Measurements from ENCODE around the gene ERVFRD-1. TPM values are rescaled to one million over a fixed set of nuclear protein-coding genes. Genes with fewer than 3 reads are reported as not detected.

The ERVFRD-1 gene
- total RNA-seq, 2 donors from 2014 or later = not detected

GRCh38 chr6:11142296-11143027, 30.9 kb upstream of the ERVFRD-1 start:
- no peak overlapping the region for H3K27ac ChIP-seq
- no peak for DNase-seq (ENCODE audit: low spot score)
- TF ChIP-seq CTCF (IDR thresholded peaks at IDR 0.05) = no peak

GRCh38 chr6:11141295-11141694, 29.8 kb upstream of the ERVFRD-1 start:
- peaks cover 0 to 3% of the 10 kb centered on the region in 2 donors for H3K4me1 ChIP-seq
- no peak overlapping the region for H3K27ac ChIP-seq
- no peaks in the 10 kb centered on the region for H3K36me3 ChIP-seq
- no peaks in the 10 kb centered on the region for H3K27me3 ChIP-seq
- H3K9me3 ChIP-seq = no peaks in the 10 kb centered on the region
- TF ChIP-seq CTCF (IDR thresholded peaks at IDR 0.05) = no peak
- DNase-seq (ENCODE audit: low spot score) = no peak
- H3K4me3 ChIP-seq = no peak overlapping the region

More at GRCh38 chr6:11142296-11143027, 30.9 kb upstream of the ERVFRD-1 start:
- H3K9me3 ChIP-seq = no peaks in the 10 kb centered on the region
- peaks cover 0 to 3% of the 10 kb centered on the region in 2 donors for H3K4me1 ChIP-seq
- no peak overlapping the region for H3K4me3 ChIP-seq
- H3K27me3 ChIP-seq = no peaks in the 10 kb centered on the region
- no peaks in the 10 kb centered on the region for H3K36me3 ChIP-seq

GRCh38 chr6:11140056-11140455, 28.5 kb upstream of the ERVFRD-1 start:
- Histone ChIP-seq H3K4me3 (no peak overlapping the region), H3K4me1 (peaks cover 0 to 3% of the 10 kb centered on the region in 2 donors), H3K27ac (no peak overlapping the region), H3K27me3 (no peaks in the 10 kb centered on the region), H3K9me3 (no peaks in the 10 kb centered on the region), H3K36me3 (peaks cover 6% of the 10 kb centered on the region)
- DNase-seq (ENCODE audit: low spot score) = no peak
- TF ChIP-seq CTCF (IDR thresholded peaks at IDR 0.05) = no peak

- Histone ChIP-seq H3K9me3 (no peaks in the 10 kb centered on the region), H3K4me1 (peaks cover 0 to 3% of the 10 kb centered on the region in 2 donors), H3K36me3 (peaks cover 12% of the 10 kb centered on the region), H3K27ac (no peak overlapping the region), H3K27me3 (no peaks in the 10 kb centered on the region), H3K4me3 (no peak overlapping the region)
- no peak for TF ChIP-seq CTCF (IDR thresholded peaks at IDR 0.05)
- no peak for DNase-seq (ENCODE audit: low spot score)
Observed at GRCh38 chr6:11139051-11139960, 27.8 kb upstream of the ERVFRD-1 start.

- Histone ChIP-seq H3K4me1 (no peaks in the 10 kb centered on the region), H3K27ac (no peak overlapping the region), H3K27me3 (no peaks in the 10 kb centered on the region), H3K4me3 (no peak overlapping the region), H3K36me3 (peaks cover 12% of the 10 kb centered on the region), H3K9me3 (no peaks in the 10 kb centered on the region)
- no peak for TF ChIP-seq CTCF (IDR thresholded peaks at IDR 0.05)
- DNase-seq (ENCODE audit: low spot score) = no peak
Observed at GRCh38 chr6:11136809-11137208, 25.3 kb upstream of the ERVFRD-1 start.
